GM10248 (cell line): Measurements from ENCODE around the gene OCIAD2.

Experiments used
- CTCF ChIA-PET: fragments of 300-600 bp; sonication (Branson Sonifier 250); formaldehyde crosslinking; extraction: SDS; loops from one replicate; lab custom pipeline; 2021; ENCODE audit warnings: antibody characterized with exemption; lab: Yijun Ruan, JAX
- POLR2A ChIA-PET: fragments of 350-650 bp; sonication (Branson Sonifier 250); formaldehyde crosslinking; extraction: SDS; loops from one replicate; lab custom pipeline; 2020; ENCODE audit warnings: antibody characterized with exemption; lab: Yijun Ruan, JAX
- DNase-seq: peaks from one replicate; pipeline ENCODE4 v3.0.0; 2012; ENCODE audit errors: extremely low spot score
- CTCF ChIP-seq: IDR thresholded peaks from 2 replicates; pipeline ENCODE4 v1.5.1; 2012; ENCODE audit warnings: mild to moderate bottlenecking, low read depth; ENCODE audit errors: extremely low read depth, missing control alignments, control extremely low read depth

OCIAD2 gene

GRCh38 chr4:48910511-48910910 is 3.9 kb upstream of the OCIAD2 start:
- DNase-seq, result no peak
- ChIA-PET CTCF (interaction anchor here (1.6 to 1.9 kb wide), 2 partner anchors 14 to 332 kb away, joined by 4 to 5 read pairs; no protein-coding TSS in a partner anchor), POLR2A (no interaction called here)
- TF ChIP-seq CTCF, result no peak

GRCh38 chr4:48909697-48910096 is 3.1 kb upstream of the OCIAD2 start:
- CTCF ChIA-PET, result interaction anchor here (1.6 kb wide), 1 partner anchor 331 kb away, joined by 5 read pairs; no protein-coding TSS in a partner anchor
- no peak for TF ChIP-seq CTCF
- no peak for DNase-seq
- POLR2A ChIA-PET, result no interaction called here

GRCh38 chr4:48908687-48909086 is 2.1 kb upstream of the OCIAD2 start:
- DNase-seq, result no peak
- CTCF ChIA-PET, result no interaction called here
- POLR2A ChIA-PET, result no interaction called here
- no peak for TF ChIP-seq CTCF

GRCh38 chr4:48907706-48908477 is 1.3 kb upstream of the OCIAD2 start:
- DNase-seq, result no peak
- ChIA-PET POLR2A (no interaction called here), CTCF (interaction anchor here (1.3 to 2.2 kb wide), 3 partner anchors 15 to 329 kb away, joined by 3 to 7 read pairs (median 4); no protein-coding TSS in a partner anchor)
- TF ChIP-seq CTCF, result no peak

GRCh38 chr4:48905363-48906015 is 1.1 kb downstream of the OCIAD2 start:
- ChIA-PET POLR2A (no interaction called here), CTCF (interaction anchor here (1.6 to 2.2 kb wide), 2 partner anchors 13 to 238 kb away, joined by 3 to 7 read pairs; no protein-coding TSS in a partner anchor)
- DNase-seq, result no peak
- TF ChIP-seq CTCF, result no peak

- POLR2A ChIA-PET, result no interaction called here
- TF ChIP-seq CTCF, result no peak
- DNase-seq, result no peak
- CTCF ChIA-PET, result no interaction called here
Observed at GRCh38 chr4:48904541-48905142, 1.9 kb downstream of the OCIAD2 start.
